ENCODE data around the gene RNF125.

RNF125 gene

DNA sequence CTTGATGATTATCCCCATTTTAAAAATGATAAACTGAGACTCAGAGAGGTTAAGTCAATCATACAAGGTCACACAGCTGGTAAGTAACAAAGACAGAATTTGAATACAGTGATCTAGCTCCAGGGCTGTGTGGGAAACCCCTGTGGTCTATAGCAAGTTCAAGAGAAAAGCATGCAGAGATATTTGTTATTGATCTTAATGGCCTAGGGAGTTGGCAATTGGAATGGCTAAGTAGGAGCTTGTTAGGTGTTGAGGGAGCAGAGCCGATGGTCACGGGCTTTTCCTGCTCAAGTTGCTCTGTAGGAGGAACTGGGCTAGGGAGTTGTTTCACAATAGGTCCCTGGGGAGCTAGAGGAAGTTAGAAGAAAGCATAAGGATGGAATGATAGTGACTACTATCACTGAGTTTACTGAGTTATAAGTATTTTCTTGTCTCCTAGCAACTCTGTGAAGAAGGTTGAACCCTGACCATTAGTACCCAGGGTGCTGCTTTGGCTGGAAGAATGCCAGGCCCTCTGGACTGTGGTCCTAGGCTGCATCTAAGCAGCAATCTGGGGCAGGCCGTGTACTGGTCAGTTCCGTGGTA is 30.0 kb downstream of the RNF125 start (continued):
- no peak for TF ChIP-seq ZBTB20 (tag by site-specific recombination; IDR thresholded peaks at IDR 0.05)

DNA sequence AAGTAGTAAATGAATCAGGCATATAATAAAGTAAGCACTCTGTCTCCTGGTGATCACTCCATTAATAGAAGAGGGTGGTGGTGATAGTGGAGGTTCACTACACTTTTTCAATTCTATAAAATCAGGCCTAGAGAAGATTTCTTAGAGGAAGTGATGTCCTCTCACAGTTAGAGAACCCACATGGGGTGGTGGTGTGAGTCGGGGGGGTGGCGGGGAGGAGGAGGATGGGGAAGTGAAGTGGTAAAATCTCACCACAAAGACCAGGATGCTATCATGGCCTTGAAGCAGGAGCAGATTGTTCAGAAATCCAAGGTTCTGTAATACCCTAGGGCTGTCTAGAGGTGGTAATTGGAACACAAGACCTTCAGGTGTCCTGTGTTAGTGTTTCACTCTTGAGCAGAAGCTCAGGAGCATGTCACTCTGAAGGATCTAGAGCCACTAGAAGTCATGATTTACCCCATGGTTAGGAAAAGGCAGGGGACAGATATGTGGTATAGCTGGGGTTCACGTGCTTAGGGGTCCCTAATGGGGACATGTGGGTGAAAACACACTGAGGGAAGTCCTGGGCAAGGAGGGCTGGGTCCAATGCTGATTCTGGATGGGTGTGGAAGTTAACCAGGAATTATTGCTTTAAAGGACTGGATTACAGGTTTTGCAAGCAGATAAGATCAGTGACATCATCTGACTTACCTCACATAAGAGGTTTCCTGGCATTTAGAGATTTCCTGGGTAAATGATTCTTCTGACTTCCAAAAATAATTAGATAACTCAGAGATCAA is 31.0 kb downstream of the RNF125 start:
- ChIA-PET CTCF (interaction anchor here (1.0 to 1.7 kb wide), 4 partner anchors 12 to 37 kb away, joined by 3 to 5 read pairs (median 3); partner anchors contain the start of gene RNF125), POLR2A (interaction anchor here (1.0 to 2.8 kb wide), 3 partner anchors 25 to 107 kb away, joined by 3 to 18 read pairs (median 5); partner anchors contain the start of genes RNF125 and TRAPPC8)
- Histone ChIP-seq H3K27ac (ENCODE audit: extremely low read depth, low read depth, low read length) (no peak overlapping the region), H3K4me1 (ENCODE audit: control insufficient read depth, insufficient read depth, low read length) (peaks cover 6% of the 10 kb centered on the region), H3K4me3 (ENCODE audit: low read depth, low read length) (no peak overlapping the region), H3K36me3 (ENCODE audit: control insufficient read depth in 2 of 2, insufficient read depth in 1 of 2, low read length in 2 of 2) (peaks cover 0 to 4% of the 10 kb centered on the region in 2 experiments; a peak in 1 of 3 replicates), H3K9me3 (ENCODE audit: control insufficient read depth, insufficient read depth, low read depth, low read length) (no peaks in the 10 kb centered on the region)
- TF ChIP-seq, protein P1, sequence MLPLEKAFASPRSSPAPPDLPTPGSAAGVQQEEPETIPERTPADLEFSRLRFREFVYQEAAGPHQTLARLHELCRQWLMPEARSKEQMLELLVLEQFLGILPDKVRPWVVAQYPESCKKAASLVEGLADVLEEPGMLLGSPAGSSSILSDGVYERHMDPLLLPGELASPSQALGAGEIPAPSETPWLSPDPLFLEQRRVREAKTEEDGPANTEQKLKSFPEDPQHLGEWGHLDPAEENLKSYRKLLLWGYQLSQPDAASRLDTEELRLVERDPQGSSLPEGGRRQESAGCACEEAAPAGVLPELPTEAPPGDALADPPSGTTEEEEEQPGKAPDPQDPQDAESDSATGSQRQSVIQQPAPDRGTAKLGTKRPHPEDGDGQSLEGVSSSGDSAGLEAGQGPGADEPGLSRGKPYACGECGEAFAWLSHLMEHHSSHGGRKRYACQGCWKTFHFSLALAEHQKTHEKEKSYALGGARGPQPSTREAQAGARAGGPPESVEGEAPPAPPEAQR (tag by site-specific recombination; IDR thresholded peaks at IDR 0.05): no peak
- TF ChIP-seq ZNF544 (tag by site-specific recombination; IDR thresholded peaks at IDR 0.05) (no peak), ZNF37A (tag by site-specific recombination; IDR thresholded peaks at IDR 0.05) (no peak), ZBTB17 (tag by site-specific recombination; IDR thresholded peaks at IDR 0.05) (no peak), WT1 (tag by site-specific recombination; IDR thresholded peaks at IDR 0.05) (no peak), ZSCAN4 (tag by site-specific recombination; IDR thresholded peaks at IDR 0.05) (no peak), ZNF529 (tag by site-specific recombination; IDR thresholded peaks at IDR 0.05; ENCODE audit: insufficient replicate concordance) (no peak), ZNF558 (tag by site-specific recombination; IDR thresholded peaks at IDR 0.05) (no peak), ZNF266 (tag by site-specific recombination; IDR thresholded peaks at IDR 0.05; ENCODE audit: low read depth) (no peak), ZNF114 (tag by site-specific recombination; IDR thresholded peaks at IDR 0.05) (no peak), ZNF561 (tag by site-specific recombination; IDR thresholded peaks at IDR 0.05; ENCODE audit: borderline replicate concordance) (no peak), KLF1 (tag by site-specific recombination; IDR thresholded peaks at IDR 0.05) (peak; percentile 58), ZNF596 (tag by site-specific recombination; IDR thresholded peaks at IDR 0.05) (no peak), OVOL3 (tag by site-specific recombination; IDR thresholded peaks at IDR 0.05) (0 out of 2 replicates have a peak, but pooled peaks have one; percentile 5), ZNF677 (tag by site-specific recombination; IDR thresholded peaks at IDR 0.05) (no peak), SETDB1 (IDR thresholded peaks at IDR 0.05; ENCODE audit: insufficient read length, low read length) (no peak), ZNF138 (tag by site-specific recombination; IDR thresholded peaks at IDR 0.05; ENCODE audit: borderline replicate concordance) (no peak), ZNF580 (tag by site-specific recombination; IDR thresholded peaks at IDR 0.05) (0 out of 2 replicates have a peak, but pooled peaks have one; percentile 15), ZNF623 (tag by site-specific recombination; IDR thresholded peaks at IDR 0.05) (no peak), ZSCAN30 (tag by site-specific recombination; IDR thresholded peaks at IDR 0.05) (no peak), ZFP41 (tag by site-specific recombination; IDR thresholded peaks at IDR 0.05; ENCODE audit: borderline replicate concordance) (no peak)
- TF ChIP-seq, protein P2, sequence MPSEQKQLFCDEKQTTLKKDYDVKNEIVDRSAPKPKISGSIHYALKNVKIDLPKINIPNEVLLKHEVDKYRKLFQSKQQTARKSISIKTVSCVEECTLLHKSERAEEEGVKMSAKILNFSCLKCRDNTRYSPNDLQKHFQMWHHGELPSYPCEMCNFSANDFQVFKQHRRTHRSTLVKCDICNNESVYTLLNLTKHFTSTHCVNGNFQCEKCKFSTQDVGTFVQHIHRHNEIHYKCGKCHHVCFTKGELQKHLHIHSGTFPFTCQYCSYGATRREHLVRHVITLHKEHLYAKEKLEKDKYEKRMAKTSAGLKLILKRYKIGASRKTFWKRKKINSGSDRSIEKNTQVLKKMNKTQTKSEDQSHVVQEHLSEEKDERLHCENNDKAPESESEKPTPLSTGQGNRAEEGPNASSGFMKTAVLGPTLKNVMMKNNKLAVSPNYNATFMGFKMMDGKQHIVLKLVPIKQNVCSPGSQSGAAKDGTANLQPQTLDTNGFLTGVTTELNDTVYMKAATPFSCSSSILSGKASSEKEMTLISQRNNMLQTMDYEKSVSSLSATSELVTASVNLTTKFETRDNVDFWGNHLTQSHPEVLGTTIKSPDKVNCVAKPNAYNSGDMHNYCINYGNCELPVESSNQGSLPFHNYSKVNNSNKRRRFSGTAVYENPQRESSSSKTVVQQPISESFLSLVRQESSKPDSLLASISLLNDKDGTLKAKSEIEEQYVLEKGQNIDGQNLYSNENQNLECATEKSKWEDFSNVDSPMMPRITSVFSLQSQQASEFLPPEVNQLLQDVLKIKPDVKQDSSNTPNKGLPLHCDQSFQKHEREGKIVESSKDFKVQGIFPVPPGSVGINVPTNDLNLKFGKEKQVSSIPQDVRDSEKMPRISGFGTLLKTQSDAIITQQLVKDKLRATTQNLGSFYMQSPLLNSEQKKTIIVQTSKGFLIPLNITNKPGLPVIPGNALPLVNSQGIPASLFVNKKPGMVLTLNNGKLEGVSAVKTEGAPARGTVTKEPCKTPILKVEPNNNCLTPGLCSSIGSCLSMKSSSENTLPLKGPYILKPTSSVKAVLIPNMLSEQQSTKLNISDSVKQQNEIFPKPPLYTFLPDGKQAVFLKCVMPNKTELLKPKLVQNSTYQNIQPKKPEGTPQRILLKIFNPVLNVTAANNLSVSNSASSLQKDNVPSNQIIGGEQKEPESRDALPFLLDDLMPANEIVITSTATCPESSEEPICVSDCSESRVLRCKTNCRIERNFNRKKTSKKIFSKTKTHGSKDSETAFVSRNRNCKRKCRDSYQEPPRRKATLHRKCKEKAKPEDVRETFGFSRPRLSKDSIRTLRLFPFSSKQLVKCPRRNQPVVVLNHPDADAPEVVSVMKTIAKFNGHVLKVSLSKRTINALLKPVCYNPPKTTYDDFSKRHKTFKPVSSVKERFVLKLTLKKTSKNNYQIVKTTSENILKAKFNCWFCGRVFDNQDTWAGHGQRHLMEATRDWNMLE (tag by site-specific recombination; conservative IDR thresholded peaks at IDR 0.05; ENCODE audit: low read depth): no peak
- TF ChIP-seq, protein P3, sequence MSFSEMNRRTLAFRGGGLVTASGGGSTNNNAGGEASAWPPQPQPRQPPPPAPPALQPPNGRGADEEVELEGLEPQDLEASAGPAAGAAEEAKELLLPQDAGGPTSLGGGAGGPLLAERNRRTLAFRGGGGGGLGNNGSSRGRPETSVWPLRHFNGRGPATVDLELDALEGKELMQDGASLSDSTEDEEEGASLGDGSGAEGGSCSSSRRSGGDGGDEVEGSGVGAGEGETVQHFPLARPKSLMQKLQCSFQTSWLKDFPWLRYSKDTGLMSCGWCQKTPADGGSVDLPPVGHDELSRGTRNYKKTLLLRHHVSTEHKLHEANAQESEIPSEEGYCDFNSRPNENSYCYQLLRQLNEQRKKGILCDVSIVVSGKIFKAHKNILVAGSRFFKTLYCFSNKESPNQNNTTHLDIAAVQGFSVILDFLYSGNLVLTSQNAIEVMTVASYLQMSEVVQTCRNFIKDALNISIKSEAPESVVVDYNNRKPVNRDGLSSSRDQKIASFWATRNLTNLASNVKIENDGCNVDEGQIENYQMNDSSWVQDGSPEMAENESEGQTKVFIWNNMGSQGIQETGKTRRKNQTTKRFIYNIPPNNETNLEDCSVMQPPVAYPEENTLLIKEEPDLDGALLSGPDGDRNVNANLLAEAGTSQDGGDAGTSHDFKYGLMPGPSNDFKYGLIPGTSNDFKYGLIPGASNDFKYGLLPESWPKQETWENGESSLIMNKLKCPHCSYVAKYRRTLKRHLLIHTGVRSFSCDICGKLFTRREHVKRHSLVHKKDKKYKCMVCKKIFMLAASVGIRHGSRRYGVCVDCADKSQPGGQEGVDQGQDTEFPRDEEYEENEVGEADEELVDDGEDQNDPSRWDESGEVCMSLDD (tag by site-specific recombination; IDR thresholded peaks at IDR 0.05): no peak

All from HEK293 (cell line).